K562 (cell line): Measurements from ENCODE around the gene THBS1. TPM values are rescaled to one million over a fixed set of nuclear protein-coding genes. Genes with fewer than 3 reads are reported as not detected.

ENCODE experiments used
- ATAC-seq: fragments of 200-7000 bp; cut with Tn5 transposase; 3 replicates; pipeline ENCODE4 v1.9.1; 2020; ENCODE audit warnings: moderate library complexity
- BruUV-seq: library from RNA; stranded (reverse); fragments of 400-500 nt; replicated peaks from 2 replicates; lab custom pipeline; 2021; lab: Mats Ljungman, UMichigan
- CTCF ChIA-PET: fragments of 300-600 bp; formaldehyde crosslinking; extraction: SDS; loops from one replicate; lab custom pipeline; 2021; ENCODE audit warnings: low intra/inter-chr PET ratio; lab: Yijun Ruan, JAX
- POLR2A ChIA-PET: fragments of 300-600, 350-650 bp; sonication (Branson Sonifier 250); formaldehyde crosslinking; extraction: SDS; loops from one replicate; lab custom pipeline; 2021; ENCODE audit warnings: antibody characterized with exemption, inconsistent platforms; lab: Yijun Ruan, JAX
- DNase-seq, 4 experiments: peaks; one replicate each; pipeline versions ENCODE4 v3.0.0 to v3.0.0-alpha.2; 2011 to 2018; ENCODE audit warnings: low spot score in 3 of 4, mixed read lengths in 3 of 4; ENCODE audit errors: extremely low read depth in 1 of 4
- FAIRE-seq: peaks from 2 replicates; lab custom pipeline; 2011; peaks lifted over from hg19 to GRCh38; lab: Jason Lieb, UNC
- H2AFZ ChIP-seq: 2 replicates; pipeline ENCODE4 v1.6.0; 2011; ENCODE audit warnings: low read depth, low read length, control low read depth, inconsistent platforms
- H3K27ac ChIP-seq: fragments of 200-600 bp; 3 replicates; pipeline ENCODE4 v1.8.0; 2011; ENCODE audit warnings: low read depth, mild to moderate bottlenecking, control low read depth, inconsistent platforms, low read length, moderate library complexity, mixed read lengths; ENCODE audit errors: extremely low read depth
- H3K27me3 ChIP-seq, 2 experiments: fragments of 300-600 bp in 1 of 2; 2 replicates in 1 of 2; 3 replicates in 1 of 2; pipeline versions ENCODE4 v1.6.0 to v1.8.0; 2011; ENCODE audit warnings: inconsistent platforms in 2 of 2, low read length in 2 of 2, mild to moderate bottlenecking in 1 of 2, mixed read lengths in 1 of 2, moderate library complexity in 1 of 2; ENCODE audit not compliant: control insufficient read depth in 2 of 2, insufficient read depth in 2 of 2
- H3K36me3 ChIP-seq: fragments of 300-600 bp; 3 replicates; pipeline ENCODE4 v1.8.0; 2011; ENCODE audit warnings: mild to moderate bottlenecking, low read length, inconsistent platforms; ENCODE audit not compliant: control insufficient read depth, insufficient read depth
- H3K4me1 ChIP-seq, 2 experiments: fragments of 200-600 bp in 1 of 2; replicated peaks in 1 of 2; 2 replicates in 1 of 2; 3 replicates in 1 of 2; pipeline versions ENCODE4 v1.5.1 to v1.8.0; 2011; ENCODE audit warnings: inconsistent platforms in 2 of 2, low read length in 2 of 2, mild to moderate bottlenecking in 1 of 2, mixed read lengths in 1 of 2, moderate library complexity in 1 of 2; ENCODE audit not compliant: control insufficient read depth in 2 of 2, insufficient read depth in 2 of 2
- H3K4me2 ChIP-seq: 2 replicates; pipeline ENCODE4 v1.6.1; 2011; ENCODE audit warnings: low read length, control low read depth, inconsistent platforms, mixed read lengths; ENCODE audit not compliant: insufficient read depth
- H3K4me3 ChIP-seq: fragments of 200-600 bp; sonication (generic), shearing (Covaris generic); 2 replicates; pipeline ENCODE4 v1.5.1; 2016; ENCODE audit warnings: control low read depth, inconsistent platforms
- H3K79me2 ChIP-seq: fragments of 200-600 bp; 3 replicates; pipeline ENCODE4 v1.8.0; 2011; ENCODE audit warnings: low read length, inconsistent platforms; ENCODE audit not compliant: control insufficient read depth, insufficient read depth
- H3K9ac ChIP-seq, 2 experiments: 2 replicates each; pipeline versions ENCODE4 v1.6.0 to v1.6.1; 2011; ENCODE audit warnings: low read depth in 2 of 2, low read length in 2 of 2, control low read depth in 1 of 2, inconsistent platforms in 1 of 2, mild to moderate bottlenecking in 1 of 2, mixed read lengths in 1 of 2; ENCODE audit not compliant: insufficient read depth in 1 of 2
- H3K9me1 ChIP-seq: one replicate; pipeline ENCODE4 v1.6.0; 2011; ENCODE audit warnings: inconsistent platforms, mild to moderate bottlenecking, low read length, moderate library complexity; ENCODE audit not compliant: control insufficient read depth, insufficient read depth
- H3K9me3 ChIP-seq: replicated peaks from 2 replicates; pipeline ENCODE4 v1.5.1; 2011; ENCODE audit warnings: low read depth, low read length, inconsistent platforms; ENCODE audit not compliant: control insufficient read depth, insufficient read depth
- H4K20me1 ChIP-seq: replicated peaks from 2 replicates; pipeline ENCODE4 v1.6.1; 2011; ENCODE audit warnings: low read length, inconsistent platforms, mixed read lengths; ENCODE audit not compliant: control insufficient read depth, insufficient read depth
- KAT7 ChIP-seq: sonication (generic); formaldehyde crosslinking; IDR thresholded peaks from 2 replicates; pipeline ENCODE4 v1.8.0; 2022; ENCODE audit warnings: missing genetic modification reagents, mild to moderate bottlenecking, borderline replicate concordance
- MLLT1 ChIP-seq, 2 experiments: fragments of 450-650 bp; IDR thresholded peaks; 2 replicates each; pipeline ENCODE4 v1.6.1; 2016
- NCOA4 ChIP-seq: fragments of 450-650 bp; IDR thresholded peaks from 2 replicates; pipeline ENCODE4 v1.6.1; 2018; ENCODE audit warnings: mild to moderate bottlenecking; ENCODE audit not compliant: partially characterized antibody
- NR3C1 ChIP-seq: sonication (generic); formaldehyde crosslinking; IDR thresholded peaks from 2 replicates; pipeline ENCODE4 v1.8.1; 2022; ENCODE audit warnings: missing genetic modification reagents
- NR4A1 ChIP-seq, 2 experiments: fragments of 250-450 bp in 1 of 2; fragments of 450-650 bp in 1 of 2; sonication (Bioruptor Pico) in 1 of 2; IDR thresholded peaks; 2 replicates each; pipeline versions ENCODE4 v1.4.0 to v1.6.1; 2016 to 2020; ENCODE audit warnings: mild to moderate bottlenecking in 2 of 2, missing compliant biosample characterization in 1 of 2, missing genetic modification characterization in 1 of 2, moderate library complexity in 1 of 2
- RUNX1 ChIP-seq: sonication (generic); IDR thresholded peaks from 2 replicates; pipeline ENCODE4 v1.6.1; 2016; ENCODE audit warnings: antibody characterized with exemption, low read depth
- SMAD3 ChIP-seq: fragments of 450-650 bp; formaldehyde crosslinking; conservative IDR thresholded peaks from 2 replicates; pipeline ENCODE4 v1.4.0; 2020; ENCODE audit warnings: mild to moderate bottlenecking
- TCF7L2 ChIP-seq: fragments of 150-350 bp; IDR thresholded peaks from 2 replicates; pipeline ENCODE4 v1.6.1; 2016; ENCODE audit warnings: low read depth, mild to moderate bottlenecking, low read length, moderate library complexity
- WGBS: fragments of 100-300 bp; shearing (Covaris generic); methylation state at CpG from one replicate; pipeline ENCODE4 v1.1.6; 2016; ENCODE audit warnings: low coverage, mixed read lengths; ENCODE audit not compliant: insufficient coverage; ENCODE audit errors: missing lambda C conversion rate; 5-methylcytosine and 5-hydroxymethylcytosine counted together
- in situ Hi-C: fragments of 300-500 bp; cut with MboI; formaldehyde crosslinking; loops from 4 replicates; pipeline ENCODE4 v1.15.0; 2018; ENCODE audit warnings: inconsistent platforms, mixed read lengths
- intact Hi-C: fragments of 100-400 bp; cut with micrococcal nuclease; formaldehyde crosslinking; loops from 2 replicates; pipeline ENCODE4 v1.14.2; 2022
- polyA plus RNA-seq, 8 experiments: library from polyadenylated mRNA; depleted of rRNA in 4 of 8; stranded (reverse) in 5 of 8; unstranded in 3 of 8; fragments of >200 nt; fragmentation: Nextera tagmentation in 2 of 8; fragmentation: Illumina TruSeq in 1 of 8; extraction: Ambion mirVana in 2 of 8; extraction: Trizol in 1 of 8; gene quantifications; 2 replicates each; pipeline versions ENCODE4 v1.2.1 to v1.2.3, GENCODE V29; 2011 to 2014; ENCODE audit warnings: inconsistent platforms in 1 of 8, missing spikeins in 1 of 8
- total RNA-seq, 7 experiments: library from RNA; depleted of rRNA in 6 of 7; stranded (reverse); fragments of >200 nt in 6 of 7; fragmentation: Illumina TruSeq in 2 of 7; extraction: Trizol in 2 of 7; gene quantifications; 2 replicates each; pipeline versions ENCODE4 v1.2.1 to v1.2.3, GENCODE V29; 2011 to 2021; ENCODE audit warnings: low replicate concordance in 1 of 7

Gene THBS1
- total and polyA plus RNA-seq, 9 of the 15 experiments (the other 6 are each of a cell fraction or from before 2014, with no cell fraction given), result 0.04 to 1.3 (median 0.40) TPM

- TF ChIP-seq KAT7 (no peak), RUNX1 (no peak), TCF7L2 (no peak), NCOA4 (no peak)
Observed at GRCh38 chr15:39625856-39626255, 45.0 kb downstream of the THBS1 start (continued).

GRCh38 chr15:39627451-39628143 lies 46.7 kb downstream of the THBS1 start:
- no peaks in the 10 kb centered on the region for H3K4me1 ChIP-seq
- TF ChIP-seq SMAD3 (CRISPR knock-in tag), result no peak
- TF ChIP-seq NR3C1 (CRISPR knock-in tag), result no peak
- no peak for TF ChIP-seq MLLT1 (IDR thresholded peaks at IDR 0.05)
- TF ChIP-seq NR4A1 (CRISPR knock-in tag; IDR thresholded peaks at IDR 0.05), result no peak
- no peak for TF ChIP-seq NR4A1 (tag; IDR thresholded peaks at IDR 0.05)
- TF ChIP-seq, all 486 proteins: peak for 0
- Histone ChIP-seq H3K27me3 (peaks cover 2 to 23% of the 10 kb centered on the region in 2 experiments; a peak in 4 of 5 replicates), H4K20me1 (no peaks in the 10 kb centered on the region), H3K4me3 (no peak overlapping the region), H3K9me3 (no peaks in the 10 kb centered on the region), H2AFZ (no peak overlapping the region), H3K79me2 (no peaks in the 10 kb centered on the region), H3K4me2 (no peak overlapping the region), H3K36me3 (no peaks in the 10 kb centered on the region), H3K9ac (no peak overlapping the region), H3K9me1 (no peaks in the 10 kb centered on the region), H3K27ac (no peak overlapping the region)
- intact Hi-C loops (no loop called here), in situ Hi-C loops (no loop called here)
- FAIRE-seq (no peak), ATAC-seq (no peak), DNase-seq (no peak)
- ChIA-PET POLR2A (no interaction called here), CTCF (no interaction called here)
- no TSS peak for BruUV-seq
- WGBS, result 0% methylated on average over 3 of the region's 3 CpGs
